Skeletal muscle cell (primary cell): ENCODE measurements around the gene HOXD11.
A peak's percentile ranks its signal among the peaks of the same experiment; 100 is the strongest.

Experiments
- DNase-seq: peaks from one replicate; pipeline ENCODE4 v3.0.0-alpha.2; 2010; ENCODE audit warnings: low read depth
- H3K4me3 ChIP-seq: 2 replicates; pipeline ENCODE4 v1.5.1; 2011; ENCODE audit warnings: low read depth, mild to moderate bottlenecking, control low read depth, low read length, moderate library complexity

The HOXD11 gene

GRCh38 chr2:176115883-176116813, 9.1 kb downstream of the HOXD11 start, which contains the start of gene HOXD10:
TSS of gene HOXD10 (plus strand) at chr2:176116778. CDS start at chr2:176116834, 56 bp downstream.
- no peak for DNase-seq
- peak within 1 kb of the TSS; percentile 17 for H3K4me3 ChIP-seq

- H3K4me3 ChIP-seq = no peak overlapping the region
- DNase-seq = no peak
Measured at GRCh38 chr2:176117162-176117822, 10.2 kb downstream of the HOXD11 start.

DNA sequence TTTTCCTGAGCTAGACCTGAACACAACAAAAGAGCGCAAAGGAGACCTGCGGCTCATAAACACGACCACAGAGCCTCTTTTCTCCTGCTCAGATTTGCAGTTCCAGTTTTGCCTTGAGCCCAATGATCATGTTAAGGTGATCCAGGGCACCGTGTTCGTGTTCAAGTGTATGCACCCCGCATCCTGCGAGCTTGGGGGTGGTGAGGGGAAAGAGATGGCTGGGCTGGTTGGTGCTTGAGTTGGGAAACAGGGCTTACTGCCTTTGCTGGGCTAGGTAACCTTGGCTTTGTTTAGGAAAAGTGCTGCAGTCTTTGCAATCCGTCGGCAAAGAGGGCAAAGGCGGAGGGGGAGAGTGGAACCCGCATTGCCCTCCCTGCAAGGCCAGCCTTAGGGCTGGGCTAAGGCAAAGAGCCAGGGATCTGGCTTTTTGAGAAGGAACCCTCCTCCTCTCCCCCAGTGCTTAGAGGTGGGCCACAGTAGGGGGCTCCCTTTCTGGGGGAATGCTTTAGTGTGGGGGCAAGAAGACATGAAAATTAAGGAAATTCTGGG, 10.8 kb downstream of the HOXD11 start:
- H3K4me3 ChIP-seq = no peak overlapping the region
- no peak for DNase-seq

DNA sequence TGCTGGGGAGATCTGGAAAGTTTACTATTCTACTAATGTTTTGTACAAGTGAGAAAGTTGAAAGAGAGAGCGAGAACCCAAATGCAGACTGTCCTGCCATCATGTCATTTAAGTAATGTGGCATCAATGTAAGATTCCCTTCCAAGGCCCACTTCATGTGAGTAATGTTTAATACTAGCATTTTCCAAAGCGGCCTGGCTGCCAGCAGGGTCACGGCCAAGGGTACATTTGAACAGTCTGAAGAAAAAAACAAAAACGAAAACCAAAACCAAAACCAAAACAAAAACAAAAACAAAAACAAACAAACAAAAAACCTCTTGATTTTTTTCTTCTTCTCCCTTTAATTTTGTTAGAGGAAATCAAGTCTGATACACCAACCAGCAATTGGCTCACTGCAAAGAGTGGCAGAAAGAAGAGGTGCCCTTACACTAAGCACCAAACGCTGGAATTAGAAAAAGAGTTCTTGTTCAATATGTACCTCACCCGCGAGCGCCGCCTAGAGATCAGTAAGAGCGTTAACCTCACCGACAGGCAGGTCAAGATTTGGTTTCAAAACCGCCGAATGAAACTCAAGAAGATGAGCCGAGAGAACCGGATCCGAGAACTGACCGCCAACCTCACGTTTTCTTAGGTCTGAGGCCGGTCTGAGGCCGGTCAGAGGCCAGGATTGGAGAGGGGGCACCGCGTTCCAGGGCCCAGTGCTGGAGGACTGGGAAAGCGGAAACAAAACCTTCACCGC, 11.7 kb downstream of the HOXD11 start:
- no peak for DNase-seq

DNA sequence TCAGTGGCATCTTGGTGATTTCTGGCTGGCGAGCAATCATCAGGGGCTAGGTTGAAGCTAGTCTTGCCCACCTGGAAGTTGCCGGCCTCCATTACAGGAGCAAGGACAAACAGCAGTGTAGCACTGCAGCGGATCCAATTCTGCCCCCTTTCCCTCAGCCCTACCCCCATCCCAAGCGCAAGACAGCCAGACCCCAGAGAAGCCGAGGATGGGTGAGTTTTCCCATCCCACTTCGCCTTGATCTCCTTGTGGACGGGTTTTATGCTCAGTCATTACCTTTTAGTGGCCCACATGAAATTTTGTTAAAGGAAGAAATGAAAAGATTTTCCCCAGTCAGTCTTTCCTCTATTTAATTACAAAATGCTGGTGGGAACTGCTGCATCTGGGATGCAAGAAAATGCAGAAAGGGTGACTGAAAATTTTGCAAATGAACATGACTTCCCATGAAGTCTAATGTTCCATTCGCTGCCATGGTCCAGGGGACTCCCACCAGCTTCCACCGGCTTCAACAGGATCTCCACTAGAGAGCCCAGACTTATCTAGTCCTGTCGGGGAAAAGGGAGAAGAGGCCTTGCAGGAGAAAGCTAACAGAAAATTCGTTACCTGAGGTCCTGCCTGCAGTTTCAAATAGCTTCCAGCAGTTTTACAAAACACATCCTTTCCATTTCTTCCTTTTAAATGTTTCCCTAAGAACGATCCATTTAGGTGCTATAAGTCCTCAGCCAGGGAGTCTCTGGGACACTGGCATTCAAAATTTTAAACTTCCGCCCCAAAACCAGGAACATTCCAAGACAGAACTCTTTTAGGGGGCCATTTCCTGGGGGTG, 13.5 kb downstream of the HOXD11 start:
- no peak overlapping the region for H3K4me3 ChIP-seq
- DNase-seq = no peak

More for the DNA sequence above, 11.7 kb downstream of the HOXD11 start:
- no peak overlapping the region for H3K4me3 ChIP-seq

DNA sequence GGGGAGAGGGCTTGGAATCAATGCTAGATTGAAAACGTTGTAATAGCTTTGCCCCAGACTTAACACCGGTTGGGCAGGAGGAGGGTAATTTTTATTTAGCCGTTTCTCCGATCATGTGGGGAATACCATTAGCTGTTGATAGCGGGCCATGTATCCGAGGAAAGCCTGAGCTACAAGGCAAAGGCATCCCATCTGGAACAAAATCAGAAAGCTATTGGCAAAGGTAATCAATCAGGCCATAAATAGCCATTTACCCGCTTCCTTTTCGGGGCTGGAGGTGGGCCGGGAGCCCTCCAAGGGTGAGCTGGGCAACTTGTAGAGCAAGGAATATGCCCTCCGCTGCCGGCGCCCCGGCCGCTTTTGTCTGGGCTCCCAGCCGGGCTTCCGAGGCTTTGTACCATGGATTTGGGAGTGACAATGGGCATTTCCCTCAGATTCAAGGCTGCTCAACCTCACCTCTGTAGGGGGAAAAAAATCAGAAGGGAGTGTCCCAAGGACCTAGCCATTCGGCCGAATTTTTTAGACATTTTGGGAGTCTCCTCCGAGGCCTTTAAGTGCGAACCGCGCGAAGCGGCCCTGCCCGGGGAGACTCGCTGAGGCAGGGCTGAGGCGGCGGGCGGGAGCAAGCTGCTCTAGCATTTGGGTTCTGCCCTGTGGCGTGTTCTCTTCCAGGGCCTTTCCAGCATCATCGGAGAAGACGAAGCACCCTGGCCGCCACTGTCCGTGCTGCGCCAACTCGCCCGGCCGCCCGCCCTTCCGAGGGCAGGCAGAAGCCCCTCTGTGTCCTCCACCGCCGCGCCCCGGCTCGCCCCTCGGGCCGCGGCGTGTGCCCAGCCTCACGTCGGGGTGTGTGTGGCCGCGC, 14.3 kb downstream of the HOXD11 start:
- DNase-seq = no peak
- H3K4me3 ChIP-seq = no peak overlapping the region

DNA sequence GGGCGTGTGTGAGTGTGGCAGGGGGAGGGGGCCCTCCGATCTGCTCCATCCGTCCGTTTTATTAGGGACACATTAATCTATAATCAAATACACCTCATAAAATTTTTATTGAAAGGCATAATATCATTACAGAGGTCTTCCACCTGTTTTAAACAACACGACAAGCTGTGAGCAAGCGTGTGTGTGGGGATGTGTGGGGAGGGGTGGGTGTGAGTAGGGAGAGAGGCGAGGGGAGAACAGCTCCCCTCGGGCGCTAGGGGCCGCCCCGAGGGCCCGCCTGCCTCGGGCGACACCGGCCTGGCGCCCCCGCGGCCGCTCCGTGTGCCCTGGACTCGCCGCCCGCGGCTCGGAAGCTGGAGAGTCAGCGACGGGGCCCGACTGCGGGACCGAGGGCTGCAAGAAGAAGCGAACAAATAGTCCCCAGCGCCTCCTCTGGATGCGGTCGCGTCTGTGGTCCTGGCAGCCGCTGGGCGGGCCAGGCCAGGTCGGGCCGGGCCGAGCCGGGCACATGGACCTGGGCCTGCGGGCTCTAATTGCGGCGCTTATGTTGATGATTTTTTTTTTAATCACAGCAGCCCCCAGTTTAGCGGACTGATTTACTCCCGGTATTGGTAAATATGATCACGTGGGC, 15.1 kb downstream of the HOXD11 start:
- DNase-seq = no peak
- peak overlapping the region; percentile 47 for H3K4me3 ChIP-seq

- no peak for DNase-seq
- peak within 1 kb of the TSS; percentile 47 for H3K4me3 ChIP-seq
Measured at GRCh38 chr2:176122683-176123410, 15.8 kb downstream of the HOXD11 start, which contains the start of gene HOXD9. TSS of gene HOXD9 (plus strand) at chr2:176122719. CDS start at chr2:176122769, 50 bp downstream.

DNA sequence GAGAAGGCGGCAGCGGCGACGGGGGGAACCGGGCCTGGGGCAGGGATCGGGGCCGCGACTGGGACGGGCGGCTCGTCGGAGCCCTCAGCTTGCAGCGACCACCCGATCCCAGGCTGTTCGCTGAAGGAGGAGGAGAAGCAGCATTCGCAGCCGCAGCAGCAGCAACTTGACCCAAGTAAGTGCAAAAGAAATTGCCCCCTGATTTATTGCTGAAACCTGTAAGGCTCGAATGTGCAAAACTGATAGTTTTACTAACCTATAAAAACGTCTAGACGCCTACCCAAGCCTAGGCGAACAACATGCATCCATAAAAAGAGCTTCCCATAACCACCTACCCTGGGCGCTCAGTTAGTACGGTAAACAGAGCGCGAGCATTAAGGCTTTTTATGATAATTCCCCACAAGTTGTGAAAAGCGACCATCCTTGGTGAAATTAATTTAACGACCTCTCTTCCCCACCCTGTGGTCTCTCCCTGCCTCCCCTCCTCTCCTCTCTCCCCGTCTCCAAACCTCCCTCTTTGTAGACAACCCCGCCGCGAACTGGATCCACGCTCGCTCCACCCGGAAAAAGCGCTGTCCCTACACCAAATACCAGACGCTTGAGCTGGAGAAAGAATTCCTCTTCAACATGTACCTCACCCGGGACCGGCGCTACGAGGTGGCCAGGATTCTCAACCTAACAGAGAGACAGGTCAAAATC, 16.5 kb downstream of the HOXD11 start:
- no peak for DNase-seq
- peak overlapping the region; percentile 47 for H3K4me3 ChIP-seq

GRCh38 chr2:176124110-176124946, 17.2 kb downstream of the HOXD11 start:
- DNase-seq = no peak
- no peak overlapping the region for H3K4me3 ChIP-seq

DNA sequence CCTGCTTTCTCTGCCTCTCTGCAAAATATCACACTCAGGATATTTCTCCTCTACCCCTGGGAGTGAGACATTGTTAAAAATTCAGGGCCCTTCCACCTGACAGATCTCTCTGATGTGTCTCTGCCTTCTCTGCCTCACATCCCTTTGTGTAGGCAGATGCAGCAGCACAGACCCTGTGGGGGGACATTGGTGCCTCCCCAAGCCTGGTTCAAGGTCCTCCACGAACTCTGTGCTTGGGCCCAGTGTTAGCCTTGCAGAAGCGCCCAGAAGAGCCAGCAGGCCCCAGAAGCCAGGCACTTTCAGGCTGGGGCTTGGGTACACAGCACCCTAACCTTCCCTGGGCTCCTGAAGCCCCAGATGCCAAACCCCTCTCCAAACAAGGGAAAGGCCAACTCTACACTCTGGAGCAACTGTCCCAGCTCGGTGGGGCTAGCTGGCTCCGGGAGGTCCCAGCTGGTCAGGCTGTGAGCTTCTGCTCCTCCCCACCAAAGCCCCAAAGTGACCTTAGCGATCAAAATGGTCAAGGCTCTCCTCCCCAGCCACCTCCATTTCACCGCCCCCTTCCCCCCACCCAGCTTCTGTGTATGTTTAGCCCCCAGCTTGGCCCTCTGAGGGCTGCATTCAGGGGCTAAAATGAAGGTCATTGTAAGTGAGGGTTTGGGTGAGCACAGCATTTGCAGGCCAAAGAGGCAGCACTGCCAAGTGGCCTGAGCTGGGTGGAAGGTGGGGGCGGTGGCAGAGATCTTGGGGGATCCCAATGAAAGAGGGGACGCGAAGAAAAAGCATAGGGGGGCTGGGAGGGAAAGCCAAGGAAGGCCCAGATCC, 18.1 kb downstream of the HOXD11 start:
- no peak for DNase-seq

GRCh38 chr2:176125772-176126054, 18.6 kb downstream of the HOXD11 start:
- H3K4me3 ChIP-seq = no peak overlapping the region
- DNase-seq = no peak

More for the DNA sequence above, 18.1 kb downstream of the HOXD11 start:
- H3K4me3 ChIP-seq = no peak overlapping the region

- DNase-seq = no peak
- peak overlapping the region; percentile 13 for H3K4me3 ChIP-seq
Measured at GRCh38 chr2:176126929-176127773, 20.1 kb downstream of the HOXD11 start.

DNA sequence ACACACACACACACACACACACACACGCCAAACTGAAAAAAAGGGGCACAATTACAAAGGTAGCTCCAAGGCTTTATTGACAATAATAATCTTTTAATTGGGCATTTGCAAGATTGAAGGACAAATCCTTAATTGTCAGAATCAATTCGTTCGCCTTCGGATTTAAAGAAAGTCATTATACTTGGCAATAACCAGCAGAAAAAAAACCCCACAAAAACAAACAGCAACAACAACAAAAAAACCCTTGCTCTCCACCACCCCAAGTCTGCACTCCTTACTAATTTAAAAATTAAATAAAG, 20.6 kb downstream of the HOXD11 start:
- H3K4me3 ChIP-seq = no peak overlapping the region
- DNase-seq = no peak
